T-helper 22 cell (primary cell): Measurements from ENCODE around the gene SERP1.

Experiments
- DNase-seq: peaks from one replicate; pipeline ENCODE4 v3.0.0-alpha.2; 2020; ENCODE audit warnings: low read depth

Gene SERP1

GRCh38 chr3:150546226-150547044, at the start of gene SERP1, which contains the start of gene EIF2A:
SERP1 (minus strand) TSS chr3:150546496; CDS start chr3:150546135, 361 bp downstream.
EIF2A (plus strand) TSS chr3:150546787; CDS start chr3:150546803, 16 bp downstream.
- peak; percentile 98 for DNase-seq

GRCh38 chr3:150594150-150594549, 47.9 kb upstream of the SERP1 start:
- no peak for DNase-seq

- no peak for DNase-seq
Observed at GRCh38 chr3:150589759-150590158, 43.5 kb upstream of the SERP1 start.

GRCh38 chr3:150588027-150588830, 41.9 kb upstream of the SERP1 start:
- no peak for DNase-seq

GRCh38 chr3:150583028-150583427, 36.7 kb upstream of the SERP1 start:
- no peak for DNase-seq

- no peak for DNase-seq
Observed at GRCh38 chr3:150582620-150583019, 36.3 kb upstream of the SERP1 start.

- DNase-seq: no peak
Observed at GRCh38 chr3:150581174-150581573, 34.9 kb upstream of the SERP1 start.

GRCh38 chr3:150577855-150578254, 31.6 kb upstream of the SERP1 start:
- DNase-seq: no peak

- no peak for DNase-seq
Observed at GRCh38 chr3:150567328-150567727, 21.0 kb upstream of the SERP1 start.

- DNase-seq: no peak
Observed at GRCh38 chr3:150564243-150564642, 17.9 kb upstream of the SERP1 start.

- no peak for DNase-seq
Observed at GRCh38 chr3:150557725-150558124, 11.4 kb upstream of the SERP1 start.

GRCh38 chr3:150556792-150557191, 10.5 kb upstream of the SERP1 start:
- no peak for DNase-seq

GRCh38 chr3:150555859-150556436, 9.7 kb upstream of the SERP1 start:
- no peak for DNase-seq

- DNase-seq: no peak
Observed at GRCh38 chr3:150547045-150547741, 897 bp upstream of the SERP1 start.

- no peak for DNase-seq
Observed at GRCh38 chr3:150545419-150546225, 674 bp downstream of the SERP1 start.

- no peak for DNase-seq
Observed at GRCh38 chr3:150544726-150545125, 1.6 kb downstream of the SERP1 start.

GRCh38 chr3:150544041-150544440, 2.3 kb downstream of the SERP1 start:
- no peak for DNase-seq

GRCh38 chr3:150543531-150543930, 2.8 kb downstream of the SERP1 start:
- DNase-seq: no peak

GRCh38 chr3:150543128-150543527, 3.2 kb downstream of the SERP1 start:
- no peak for DNase-seq

- DNase-seq: no peak
Observed at GRCh38 chr3:150540991-150541390, 5.3 kb downstream of the SERP1 start.

- DNase-seq: no peak
Observed at GRCh38 chr3:150540297-150540696, 6.0 kb downstream of the SERP1 start.
